Fibroblast of lung (primary cell): Measurements from ENCODE around the gene DHRS7. TPM values are rescaled to one million over a fixed set of nuclear protein-coding genes. Genes with fewer than 3 reads are reported as not detected.

ENCODE experiments used
- DNase-seq, 2 donors: peaks; one replicate each; pipeline versions ENCODE4 v3.0.0 to v3.0.0-alpha.2; 2010; ENCODE audit warnings: low read depth in 2 of 2
- H2AFZ ChIP-seq: 2 replicates; pipeline ENCODE4 v1.5.1; 2012; ENCODE audit warnings: low read length, control low read depth, inconsistent platforms
- H3K27ac ChIP-seq: 2 replicates; pipeline ENCODE4 v1.5.1; 2011; ENCODE audit warnings: low read length, control low read depth; ENCODE audit not compliant: insufficient read depth
- H3K27me3 ChIP-seq: 2 replicates; pipeline ENCODE4 v1.5.1; 2011; ENCODE audit warnings: mild to moderate bottlenecking, low read length; ENCODE audit not compliant: control insufficient read depth, insufficient read depth
- H3K36me3 ChIP-seq: 2 replicates; pipeline ENCODE4 v1.5.1; 2011; ENCODE audit warnings: low read length; ENCODE audit not compliant: control insufficient read depth, insufficient read depth
- H3K4me1 ChIP-seq: 2 replicates; pipeline ENCODE4 v1.5.1; 2011; ENCODE audit warnings: low read length; ENCODE audit not compliant: control insufficient read depth, insufficient read depth; ENCODE audit errors: extremely low read depth
- H3K4me2 ChIP-seq: 2 replicates; pipeline ENCODE4 v1.5.1; 2011; ENCODE audit warnings: low read length, control low read depth; ENCODE audit not compliant: insufficient read depth; ENCODE audit errors: extremely low read depth
- H3K4me3 ChIP-seq, 4 experiments: fragments of 200-600 bp in 1 of 4; sonication (generic) in 1 of 4; replicated peaks in 1 of 4; 2 replicates each; pipeline ENCODE4 v1.5.1; 2011 to 2016; ENCODE audit warnings: low read length in 4 of 4, low read depth in 3 of 4, mild to moderate bottlenecking in 3 of 4, control low read depth in 2 of 4, inconsistent platforms in 1 of 4, mixed read lengths in 1 of 4; ENCODE audit not compliant: insufficient read depth in 1 of 4; ENCODE audit errors: control extremely low read depth in 1 of 4
- H3K79me2 ChIP-seq: 2 replicates; pipeline ENCODE4 v1.5.1; 2012; ENCODE audit warnings: mild to moderate bottlenecking, low read length, inconsistent platforms; ENCODE audit not compliant: control insufficient read depth, insufficient read depth
- H3K9ac ChIP-seq: 2 replicates; pipeline ENCODE4 v1.5.1; 2011; ENCODE audit warnings: mild to moderate bottlenecking, low read length, control low read depth; ENCODE audit not compliant: insufficient read depth
- H3K9me3 ChIP-seq: 2 replicates; pipeline ENCODE4 v1.5.1; 2012; ENCODE audit warnings: low read depth, low read length; ENCODE audit not compliant: control insufficient read depth, insufficient read depth
- H4K20me1 ChIP-seq: 2 replicates; pipeline ENCODE4 v1.5.1; 2011; ENCODE audit warnings: low read length; ENCODE audit not compliant: control insufficient read depth, insufficient read depth; ENCODE audit errors: extremely low read depth
- EZH2 ChIP-seq: IDR thresholded peaks from 2 replicates; pipeline ENCODE4 v1.5.1; 2012; ENCODE audit warnings: low read length, control low read depth, mild to moderate bottlenecking; ENCODE audit errors: missing control alignments
- polyA plus RNA-seq, 2 donors: library from polyadenylated mRNA; depleted of rRNA in 1 of 2; stranded (reverse) in 1 of 2; unstranded in 1 of 2; fragments of >200 nt; gene quantifications; 2 replicates each; pipeline ENCODE4 v1.2.1, GENCODE V29; 2011 to 2012; ENCODE audit warnings: missing spikeins in 1 of 2
- total RNA-seq: library from RNA; depleted of rRNA; stranded (reverse); fragments of >200 nt; gene quantifications from 2 replicates; pipeline ENCODE4 v1.2.1, GENCODE V29; 2014
- TF ChIP-seq, protein P1 (sequence below), 2 donors: IDR thresholded peaks in 1 of 2; conservative IDR thresholded peaks in 1 of 2; 1 replicate in 1 of 2; 2 replicates in 1 of 2; pipeline ENCODE4 v1.5.1; 2011 to 2012; ENCODE audit warnings: low read length in 2 of 2, control low read depth in 1 of 2, inconsistent platforms in 1 of 2, low read depth in 1 of 2, mild to moderate bottlenecking in 1 of 2

DHRS7 gene
- total and polyA plus RNA-seq, 2 donors (not counting 1 experiment from before 2014, with no cell fraction given), result 61.0 to 170 TPM

DNA sequence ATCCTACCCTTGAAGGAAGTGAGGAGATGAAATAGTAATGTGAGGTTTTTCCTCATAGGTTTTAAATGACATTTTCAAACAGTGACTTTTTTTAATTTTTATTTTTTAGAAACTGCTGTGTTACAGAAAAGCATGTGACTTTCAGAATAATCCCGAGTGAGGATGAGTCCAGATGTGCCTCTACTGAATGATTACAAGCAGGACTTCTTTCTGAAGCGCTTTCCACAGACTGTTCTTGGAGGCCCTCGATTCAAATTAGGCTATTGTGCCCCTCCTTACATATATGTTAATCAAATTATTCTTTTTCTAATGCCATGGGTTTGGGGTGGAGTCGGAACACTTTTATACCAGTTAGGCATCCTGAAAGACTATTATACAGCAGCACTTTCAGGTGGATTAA, 57.7 kb downstream of the DHRS7 start:
- Histone ChIP-seq H3K4me1 (peaks cover 3% of the 10 kb centered on the region), H3K36me3 (no peaks in the 10 kb centered on the region), H4K20me1 (no peaks in the 10 kb centered on the region), H3K4me2 (no peak overlapping the region), H2AFZ (no peak overlapping the region), H3K4me3 (no peak overlapping the region), H3K27ac (no peak overlapping the region), H3K9me3 (no peaks in the 10 kb centered on the region), H3K79me2 (peaks cover 82% of the 10 kb centered on the region), H3K9ac (no peak overlapping the region), H3K27me3 (no peaks in the 10 kb centered on the region)
- no peak for DNase-seq
- TF ChIP-seq, protein P1, sequence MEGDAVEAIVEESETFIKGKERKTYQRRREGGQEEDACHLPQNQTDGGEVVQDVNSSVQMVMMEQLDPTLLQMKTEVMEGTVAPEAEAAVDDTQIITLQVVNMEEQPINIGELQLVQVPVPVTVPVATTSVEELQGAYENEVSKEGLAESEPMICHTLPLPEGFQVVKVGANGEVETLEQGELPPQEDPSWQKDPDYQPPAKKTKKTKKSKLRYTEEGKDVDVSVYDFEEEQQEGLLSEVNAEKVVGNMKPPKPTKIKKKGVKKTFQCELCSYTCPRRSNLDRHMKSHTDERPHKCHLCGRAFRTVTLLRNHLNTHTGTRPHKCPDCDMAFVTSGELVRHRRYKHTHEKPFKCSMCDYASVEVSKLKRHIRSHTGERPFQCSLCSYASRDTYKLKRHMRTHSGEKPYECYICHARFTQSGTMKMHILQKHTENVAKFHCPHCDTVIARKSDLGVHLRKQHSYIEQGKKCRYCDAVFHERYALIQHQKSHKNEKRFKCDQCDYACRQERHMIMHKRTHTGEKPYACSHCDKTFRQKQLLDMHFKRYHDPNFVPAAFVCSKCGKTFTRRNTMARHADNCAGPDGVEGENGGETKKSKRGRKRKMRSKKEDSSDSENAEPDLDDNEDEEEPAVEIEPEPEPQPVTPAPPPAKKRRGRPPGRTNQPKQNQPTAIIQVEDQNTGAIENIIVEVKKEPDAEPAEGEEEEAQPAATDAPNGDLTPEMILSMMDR (conservative IDR thresholded peaks at IDR 0.05 in 1 of 2, IDR thresholded peaks at IDR 0.05 in 1 of 2; ENCODE audit: low read depth in 1 of 2, low read length in 2 of 2), result no peak
- no peak for TF ChIP-seq EZH2

DNA sequence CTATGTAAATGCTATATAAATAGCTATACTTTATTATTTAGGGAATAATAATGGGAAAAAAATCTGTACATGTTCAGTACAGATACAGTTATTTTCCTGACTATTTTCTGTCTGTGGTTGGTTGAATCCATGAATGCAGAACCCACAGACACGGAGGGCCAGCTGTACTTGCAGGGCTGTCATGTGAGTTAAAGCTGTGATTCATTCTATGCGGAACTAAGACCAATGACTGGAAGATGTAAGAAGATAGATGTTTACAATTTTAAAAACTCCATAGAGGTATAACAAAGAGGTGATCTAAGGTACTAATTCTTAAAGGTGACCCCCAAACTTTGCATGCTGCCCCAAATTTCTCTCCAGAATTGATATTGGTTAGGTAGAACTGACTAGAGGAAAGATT, 58.9 kb downstream of the DHRS7 start:
- H3K36me3 ChIP-seq, result no peaks in the 10 kb centered on the region
- TF ChIP-seq, protein P1 (conservative IDR thresholded peaks at IDR 0.05 in 1 of 2, IDR thresholded peaks at IDR 0.05 in 1 of 2; ENCODE audit: low read depth in 1 of 2, low read length in 2 of 2), result no peak
- TF ChIP-seq EZH2, result no peak
- H3K4me2 ChIP-seq, result no peak overlapping the region
- peaks cover 83% of the 10 kb centered on the region for H3K79me2 ChIP-seq
- H3K4me1 ChIP-seq, result peaks cover 9% of the 10 kb centered on the region
- H3K27me3 ChIP-seq, result no peaks in the 10 kb centered on the region
- no peaks in the 10 kb centered on the region for H4K20me1 ChIP-seq
- H3K9ac ChIP-seq, result no peak overlapping the region
- H3K27ac ChIP-seq, result no peak overlapping the region
- peak; percentile 54 to 86 for DNase-seq
- H3K9me3 ChIP-seq, result no peaks in the 10 kb centered on the region
- no peak overlapping the region for H3K4me3 ChIP-seq
- H2AFZ ChIP-seq, result no peak overlapping the region

GRCh38 chr14:60102389-60102788, 62.8 kb downstream of the DHRS7 start:
- Histone ChIP-seq H3K4me1 (peaks cover 9% of the 10 kb centered on the region), H3K9me3 (no peaks in the 10 kb centered on the region), H4K20me1 (no peaks in the 10 kb centered on the region), H3K27me3 (no peaks in the 10 kb centered on the region), H3K9ac (no peak overlapping the region), H3K36me3 (no peaks in the 10 kb centered on the region), H3K79me2 (peaks cover 90% of the 10 kb centered on the region), H3K27ac (peak overlapping the region; percentile 41), H3K4me2 (no peak overlapping the region), H2AFZ (no peak overlapping the region), H3K4me3 (no peak overlapping the region)
- DNase-seq, result peak; percentile 91 to 93
- TF ChIP-seq EZH2, result no peak
- TF ChIP-seq, protein P1 (conservative IDR thresholded peaks at IDR 0.05 in 1 of 2, IDR thresholded peaks at IDR 0.05 in 1 of 2; ENCODE audit: low read depth in 1 of 2, low read length in 2 of 2), result no peak
